Neural progenitor cell (in vitro differentiated cells): ENCODE results near the gene SLC48A1. TPM values are rescaled to one million over a fixed set of nuclear protein-coding genes. Genes with fewer than 3 reads are reported as not detected.
A peak's percentile ranks its signal among the peaks of the same experiment; 100 is the strongest.

Source experiments
- DNase-seq: peaks from one replicate; pipeline ENCODE4 v3.0.0-alpha.2; 2016; ENCODE audit warnings: low spot score
- H2AFZ ChIP-seq: fragments of 200-600 bp; sonication (generic); replicated peaks from 2 replicates; pipeline ENCODE4 v1.6.1; 2016; ENCODE audit warnings: antibody characterized with exemption
- H3F3A ChIP-seq: fragments of 200-600 bp; sonication (generic); 2 replicates; pipeline ENCODE4 v1.6.1; 2016; ENCODE audit warnings: antibody characterized with exemption, low read depth
- H3K27ac ChIP-seq: fragments of 200-600 bp; sonication (generic); 2 replicates; pipeline ENCODE4 v1.5.1; 2016; ENCODE audit warnings: mild to moderate bottlenecking
- H3K27me3 ChIP-seq: fragments of 200-600 bp; sonication (generic); 2 replicates; pipeline ENCODE4 v1.6.1; 2016; ENCODE audit warnings: mild to moderate bottlenecking, moderate library complexity
- H3K36me3 ChIP-seq: fragments of 200-600 bp; sonication (generic); 2 replicates; pipeline ENCODE4 v1.5.1; 2016
- H3K4me1 ChIP-seq: fragments of 200-600 bp; sonication (generic); 2 replicates; pipeline ENCODE4 v1.6.1; 2016; ENCODE audit warnings: mixed run types
- H3K4me2 ChIP-seq: fragments of 200-600 bp; sonication (generic); 2 replicates; pipeline ENCODE4 v1.6.1; 2016
- H3K4me3 ChIP-seq: fragments of 200-600 bp; sonication (generic); 2 replicates; pipeline ENCODE4 v1.5.1; 2016
- H3K79me2 ChIP-seq: fragments of 200-600 bp; sonication (generic); 2 replicates; pipeline ENCODE4 v1.6.1; 2016; ENCODE audit warnings: low read depth
- H3K9ac ChIP-seq: fragments of 200-600 bp; sonication (generic); 2 replicates; pipeline ENCODE4 v1.6.1; 2016
- H3K9me3 ChIP-seq: fragments of 200-600 bp; sonication (generic); 2 replicates; pipeline ENCODE4 v1.5.1; 2016; ENCODE audit warnings: low read depth
- H4K20me1 ChIP-seq: fragments of 200-600 bp; sonication (generic); 2 replicates; pipeline ENCODE4 v1.6.1; 2016; ENCODE audit warnings: low read depth
- H3K27ac Mint-ChIP-seq: 3 replicates; pipeline ENCODE4 v1.8.0; 2021; ENCODE audit warnings: mixed read lengths
- H3K27me3 Mint-ChIP-seq: 2 replicates; pipeline ENCODE4 v1.8.0; 2022; ENCODE audit warnings: low read depth, mild to moderate bottlenecking, inconsistent platforms, moderate library complexity, mixed read lengths; ENCODE audit not compliant: insufficient read depth
- H3K36me3 Mint-ChIP-seq: 3 replicates; pipeline ENCODE4 v1.8.0; 2021; ENCODE audit warnings: mixed read lengths
- H3K4me1 Mint-ChIP-seq: 3 replicates; pipeline ENCODE4 v1.8.0; 2021; ENCODE audit warnings: mixed read lengths
- H3K4me3 Mint-ChIP-seq: 3 replicates; pipeline ENCODE4 v1.8.0; 2021; ENCODE audit warnings: mild to moderate bottlenecking, moderate library complexity, mixed read lengths
- H3K9me3 Mint-ChIP-seq: 3 replicates; pipeline ENCODE4 v1.8.0; 2020; ENCODE audit warnings: mixed read lengths
- EZH2 ChIP-seq: fragments of 200-600 bp; sonication (generic); IDR thresholded peaks from 2 replicates; pipeline ENCODE4 v1.6.1; 2017; ENCODE audit warnings: antibody characterized with exemption, mild to moderate bottlenecking, moderate library complexity
- EZH2phosphoT487 ChIP-seq: fragments of 200-600 bp; sonication (generic); IDR thresholded peaks from 2 replicates; pipeline ENCODE4 v1.6.1; 2017; ENCODE audit warnings: antibody characterized with exemption
- total RNA-seq: library from RNA; depleted of rRNA; stranded (reverse); fragments of >200 nt; gene quantifications from 2 replicates; pipeline ENCODE4 v1.2.3, GENCODE V29; 2015; ENCODE audit warnings: low replicate concordance
- TF ChIP-seq, protein P1 (sequence below): fragments of 200-600 bp; sonication (generic); IDR thresholded peaks from 2 replicates; pipeline ENCODE4 v1.5.1; 2017; ENCODE audit warnings: antibody characterized with exemption, mild to moderate bottlenecking

The SLC48A1 gene
- total RNA-seq, 1 donor from 2014 or later, result 8.3 TPM

DNA sequence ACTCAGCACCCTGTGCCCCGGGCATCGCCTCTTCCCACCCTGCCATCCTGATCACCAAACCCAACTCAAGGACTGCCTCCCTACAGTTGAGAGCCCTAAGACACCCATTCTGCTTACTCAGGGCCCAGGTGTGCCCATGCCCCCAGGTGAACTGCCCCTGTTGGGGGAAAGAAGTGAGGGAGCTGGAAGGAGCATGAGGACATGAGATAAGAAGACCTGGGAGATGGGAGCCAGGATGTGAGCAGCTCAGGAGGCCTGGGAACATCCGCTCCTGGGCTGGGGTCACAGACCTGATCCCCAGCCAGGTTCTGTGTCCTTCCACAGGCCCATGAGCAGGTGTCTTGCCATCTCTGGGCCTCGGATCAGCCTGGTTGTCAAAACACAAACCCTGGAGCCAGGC, 20.9 kb upstream of the SLC48A1 start:
- peaks cover 9% of the 10 kb centered on the region for H3K27me3 Mint-ChIP-seq
- H3F3A ChIP-seq, result peaks cover 3% of the 10 kb centered on the region
- H3K4me1 Mint-ChIP-seq, result peaks cover 25% of the 10 kb centered on the region
- H3K36me3 ChIP-seq, result no peaks in the 10 kb centered on the region
- H3K9ac ChIP-seq, result no peak overlapping the region
- H2AFZ ChIP-seq, result no peak overlapping the region
- no peak overlapping the region for H3K4me2 ChIP-seq
- peak overlapping the region; percentile 2 for H3K4me3 Mint-ChIP-seq
- H3K9me3 Mint-ChIP-seq, result no peaks in the 10 kb centered on the region
- no peak overlapping the region for H3K27ac ChIP-seq
- no peaks in the 10 kb centered on the region for H3K27me3 ChIP-seq
- no peaks in the 10 kb centered on the region for H3K9me3 ChIP-seq
- peaks cover 10% of the 10 kb centered on the region for H3K4me1 ChIP-seq
- H3K36me3 Mint-ChIP-seq, result no peaks in the 10 kb centered on the region
- no peaks in the 10 kb centered on the region for H4K20me1 ChIP-seq
- no peak overlapping the region for H3K4me3 ChIP-seq
- no peaks in the 10 kb centered on the region for H3K79me2 ChIP-seq
- no peak for DNase-seq
- no peak for TF ChIP-seq EZH2phosphoT487
- TF ChIP-seq, protein P1, sequence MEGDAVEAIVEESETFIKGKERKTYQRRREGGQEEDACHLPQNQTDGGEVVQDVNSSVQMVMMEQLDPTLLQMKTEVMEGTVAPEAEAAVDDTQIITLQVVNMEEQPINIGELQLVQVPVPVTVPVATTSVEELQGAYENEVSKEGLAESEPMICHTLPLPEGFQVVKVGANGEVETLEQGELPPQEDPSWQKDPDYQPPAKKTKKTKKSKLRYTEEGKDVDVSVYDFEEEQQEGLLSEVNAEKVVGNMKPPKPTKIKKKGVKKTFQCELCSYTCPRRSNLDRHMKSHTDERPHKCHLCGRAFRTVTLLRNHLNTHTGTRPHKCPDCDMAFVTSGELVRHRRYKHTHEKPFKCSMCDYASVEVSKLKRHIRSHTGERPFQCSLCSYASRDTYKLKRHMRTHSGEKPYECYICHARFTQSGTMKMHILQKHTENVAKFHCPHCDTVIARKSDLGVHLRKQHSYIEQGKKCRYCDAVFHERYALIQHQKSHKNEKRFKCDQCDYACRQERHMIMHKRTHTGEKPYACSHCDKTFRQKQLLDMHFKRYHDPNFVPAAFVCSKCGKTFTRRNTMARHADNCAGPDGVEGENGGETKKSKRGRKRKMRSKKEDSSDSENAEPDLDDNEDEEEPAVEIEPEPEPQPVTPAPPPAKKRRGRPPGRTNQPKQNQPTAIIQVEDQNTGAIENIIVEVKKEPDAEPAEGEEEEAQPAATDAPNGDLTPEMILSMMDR, result no peak
- TF ChIP-seq EZH2, result no peak
- H3K27ac Mint-ChIP-seq, result no peak overlapping the region

DNA sequence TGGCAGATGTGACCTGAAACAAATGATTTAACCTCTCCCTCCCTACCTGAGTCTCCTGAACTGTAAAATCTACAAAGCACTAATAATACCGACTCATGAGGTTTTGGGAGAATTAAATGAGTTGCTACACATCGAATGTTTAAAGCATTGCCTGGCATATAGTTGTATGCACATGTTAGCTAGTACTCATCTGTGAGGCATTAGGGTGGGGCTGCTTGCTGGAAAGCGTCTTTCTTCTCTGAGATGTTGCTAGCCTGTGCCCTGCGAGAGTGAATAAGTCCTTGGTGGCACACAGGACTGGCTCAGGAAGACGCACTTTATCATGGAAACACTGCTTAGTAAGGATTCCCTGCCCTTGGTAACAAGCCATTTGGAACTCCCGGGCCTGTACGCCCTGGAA, 20.5 kb upstream of the SLC48A1 start:
- Histone ChIP-seq H2AFZ (no peak overlapping the region), H3K4me3 (no peak overlapping the region), H3K27ac (no peak overlapping the region), H3K27me3 (no peaks in the 10 kb centered on the region), H3K4me2 (no peak overlapping the region), H3K79me2 (no peaks in the 10 kb centered on the region), H3K36me3 (no peaks in the 10 kb centered on the region), H3K9me3 (no peaks in the 10 kb centered on the region), H3K9ac (no peak overlapping the region), H3F3A (peaks cover 8% of the 10 kb centered on the region), H4K20me1 (no peaks in the 10 kb centered on the region), H3K4me1 (peaks cover 15% of the 10 kb centered on the region)
- H3K27me3 Mint-ChIP-seq, result peaks cover 13% of the 10 kb centered on the region
- TF ChIP-seq, protein P1, result no peak
- no peak for TF ChIP-seq EZH2phosphoT487
- TF ChIP-seq EZH2, result no peak
- H3K36me3 Mint-ChIP-seq, result no peaks in the 10 kb centered on the region
- no peaks in the 10 kb centered on the region for H3K9me3 Mint-ChIP-seq
- no peak overlapping the region for H3K27ac Mint-ChIP-seq
- no peak overlapping the region for H3K4me3 Mint-ChIP-seq
- no peak for DNase-seq
- peaks cover 29% of the 10 kb centered on the region for H3K4me1 Mint-ChIP-seq

DNA sequence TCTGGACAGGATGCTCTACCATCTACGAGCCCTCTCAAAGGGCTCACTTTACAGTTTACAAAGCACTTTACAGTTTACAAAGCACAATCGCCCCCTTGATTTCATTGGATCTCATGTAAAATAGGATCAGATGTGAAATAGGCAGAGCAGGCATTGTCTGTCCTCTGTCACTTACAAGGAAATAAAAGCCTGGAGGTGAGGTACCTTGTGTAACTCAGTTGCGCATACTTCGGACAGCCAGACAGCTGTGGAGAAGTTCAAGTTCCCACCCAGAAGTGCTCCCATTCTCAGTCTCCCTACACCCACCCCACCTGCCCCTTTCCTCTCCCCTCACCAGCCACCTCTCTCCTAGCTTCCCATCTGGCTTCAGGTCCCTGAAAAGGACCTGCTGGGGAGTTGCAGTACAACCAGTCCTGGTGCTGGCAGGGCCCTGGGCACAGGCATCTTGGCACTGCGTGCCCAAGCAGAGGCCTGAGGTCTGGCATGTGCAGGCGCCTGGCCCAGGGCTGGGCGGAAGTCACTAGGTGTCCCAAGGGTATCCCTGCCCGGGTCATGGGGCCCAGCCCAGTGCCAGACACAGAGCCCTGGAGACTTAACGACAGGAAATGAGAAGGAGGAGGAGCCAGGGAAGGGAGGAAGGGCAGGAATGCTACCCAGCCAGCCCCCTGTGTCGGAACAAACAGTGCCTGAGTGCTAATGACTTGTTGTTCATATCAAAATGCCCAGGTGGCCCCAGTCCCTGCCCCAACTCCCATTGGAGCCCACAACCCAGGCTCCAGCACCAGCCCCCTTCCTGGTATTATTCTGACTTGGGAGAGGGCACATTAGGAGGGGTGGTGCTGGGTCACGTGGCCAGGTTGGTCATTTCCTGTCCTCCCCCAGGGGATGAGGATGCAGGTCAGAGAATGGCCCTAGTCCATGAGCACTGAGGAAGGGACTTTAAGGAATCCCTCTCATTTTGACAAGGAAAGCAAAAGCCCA, 19.7 kb upstream of the SLC48A1 start:
- H3K36me3 Mint-ChIP-seq, result no peaks in the 10 kb centered on the region
- H3F3A ChIP-seq, result peaks cover 13% of the 10 kb centered on the region
- H3K27ac ChIP-seq, result no peak overlapping the region
- DNase-seq, result no peak
- TF ChIP-seq EZH2phosphoT487 (no peak), EZH2 (no peak)
- TF ChIP-seq, protein P1, result no peak
- H3K9me3 Mint-ChIP-seq, result no peaks in the 10 kb centered on the region
- H3K27ac Mint-ChIP-seq, result peak overlapping the region; percentile 46
- peak overlapping the region; percentile 34 for H2AFZ ChIP-seq
- H3K4me1 ChIP-seq, result peaks cover 22% of the 10 kb centered on the region
- H3K27me3 ChIP-seq, result no peaks in the 10 kb centered on the region
- H3K4me3 Mint-ChIP-seq, result no peak overlapping the region
- H3K27me3 Mint-ChIP-seq, result peaks cover 14% of the 10 kb centered on the region
- H3K4me1 Mint-ChIP-seq, result peaks cover 37% of the 10 kb centered on the region
- H4K20me1 ChIP-seq, result no peaks in the 10 kb centered on the region
- H3K4me3 ChIP-seq, result no peak overlapping the region
- no peaks in the 10 kb centered on the region for H3K36me3 ChIP-seq
- H3K9me3 ChIP-seq, result no peaks in the 10 kb centered on the region
- no peaks in the 10 kb centered on the region for H3K79me2 ChIP-seq
- no peak overlapping the region for H3K4me2 ChIP-seq
- H3K9ac ChIP-seq, result no peak overlapping the region
